HepG2 (cell line): ENCODE results near the gene LRRC3C. TPM values are rescaled to one million over a fixed set of nuclear protein-coding genes. Genes with fewer than 3 reads are reported as not detected.

Experiments used
- ARNTL ChIP-seq: sonication (generic); formaldehyde crosslinking; IDR thresholded peaks from 2 replicates; pipeline ENCODE4 v1.4.0; 2020; ENCODE audit warnings: mild to moderate bottlenecking, missing genetic modification reagents
- CCDC6 ChIP-seq: sonication (generic); formaldehyde crosslinking; IDR thresholded peaks from 2 replicates; pipeline ENCODE4 v1.8.1; 2022; ENCODE audit warnings: mild to moderate bottlenecking, missing genetic modification reagents, moderate library complexity
- DDIT3 ChIP-seq: sonication (generic); formaldehyde crosslinking; IDR thresholded peaks from 2 replicates; pipeline ENCODE4 v1.4.0; 2020; ENCODE audit warnings: mild to moderate bottlenecking, missing genetic modification reagents
- FOXK1 ChIP-seq: sonication (generic); formaldehyde crosslinking; IDR thresholded peaks from 2 replicates; pipeline ENCODE4 v1.4.0; 2020; ENCODE audit warnings: low read depth, missing genetic modification reagents, borderline replicate concordance
- HDAC1 ChIP-seq: sonication (generic); formaldehyde crosslinking; IDR thresholded peaks from 2 replicates; pipeline ENCODE4 v1.5.1; 2020; ENCODE audit warnings: mild to moderate bottlenecking, missing genetic modification reagents
- IKZF4 ChIP-seq: sonication (generic); formaldehyde crosslinking; IDR thresholded peaks from 2 replicates; pipeline ENCODE4 v1.5.1; 2020; ENCODE audit warnings: borderline replicate concordance, mild to moderate bottlenecking, low read depth, missing genetic modification reagents; ENCODE audit errors: not compliant biosample characterization
- KLF13 ChIP-seq: sonication (generic); formaldehyde crosslinking; IDR thresholded peaks from 2 replicates; pipeline ENCODE4 v1.4.0; 2020; ENCODE audit warnings: mild to moderate bottlenecking, missing genetic modification reagents
- MEIS1 ChIP-seq: sonication (generic); formaldehyde crosslinking; IDR thresholded peaks from 2 replicates; pipeline ENCODE4 v1.9.0; 2021; ENCODE audit warnings: mild to moderate bottlenecking, missing genetic modification reagents, moderate library complexity, borderline replicate concordance
- PCBP1 ChIP-seq: fragments of 200-400 bp; formaldehyde crosslinking; IDR thresholded peaks from 2 replicates; pipeline ENCODE4 v1.6.1; 2017; ENCODE audit warnings: mild to moderate bottlenecking, low read depth, low read length, borderline replicate concordance
- PCBP2 ChIP-seq: fragments of 200-400 bp; formaldehyde crosslinking; optimal IDR thresholded peaks from 2 replicates; pipeline ENCODE3; 2018; ENCODE audit warnings: low read length, low read depth; ENCODE audit not compliant: poor library complexity, severe bottlenecking
- RARG ChIP-seq: sonication (generic); formaldehyde crosslinking; IDR thresholded peaks from 2 replicates; pipeline ENCODE4 v1.4.0; 2020; ENCODE audit warnings: low read depth, mild to moderate bottlenecking, missing genetic modification reagents
- SALL1 ChIP-seq: sonication (generic); formaldehyde crosslinking; IDR thresholded peaks from 2 replicates; pipeline ENCODE4 v1.8.0; 2022; ENCODE audit warnings: mild to moderate bottlenecking, missing genetic modification reagents
- SMAD3 ChIP-seq: sonication (generic); formaldehyde crosslinking; IDR thresholded peaks from 2 replicates; pipeline ENCODE4 v1.4.0; 2020; ENCODE audit warnings: missing genetic modification reagents
- STAG1 ChIP-seq: sonication (generic); formaldehyde crosslinking; IDR thresholded peaks from 2 replicates; pipeline ENCODE4 v1.4.0; 2020; ENCODE audit warnings: missing genetic modification reagents
- XRCC5 ChIP-seq: fragments of 200-400 bp; formaldehyde crosslinking; optimal IDR thresholded peaks from 2 replicates; pipeline ENCODE3; 2017; ENCODE audit warnings: mild to moderate bottlenecking, low read length
- ZBTB26 ChIP-seq: IDR thresholded peaks from 2 replicates; pipeline ENCODE4 v1.6.1; 2016; ENCODE audit warnings: missing compliant biosample characterization, missing genetic modification reagents, borderline replicate concordance
- ZKSCAN1 ChIP-seq: fragments of 150-350 bp; IDR thresholded peaks from 2 replicates; pipeline ENCODE4 v1.6.1; 2014; ENCODE audit warnings: low read length
- ZNF124 ChIP-seq: sonication (generic); formaldehyde crosslinking; IDR thresholded peaks from 2 replicates; pipeline ENCODE4 v1.4.0; 2020; ENCODE audit warnings: missing genetic modification reagents
- ZNF367 ChIP-seq: sonication (generic); formaldehyde crosslinking; IDR thresholded peaks from 2 replicates; pipeline ENCODE4 v1.4.0; 2020; ENCODE audit warnings: missing genetic modification reagents, borderline replicate concordance
- ZNF501 ChIP-seq: sonication (generic); formaldehyde crosslinking; IDR thresholded peaks from 2 replicates; pipeline ENCODE4 v1.5.1; 2020; ENCODE audit warnings: mild to moderate bottlenecking, moderate library complexity, missing genetic modification reagents
- ZNF563 ChIP-seq: sonication (generic); formaldehyde crosslinking; IDR thresholded peaks from 2 replicates; pipeline ENCODE4 v1.8.0; 2022; ENCODE audit warnings: mild to moderate bottlenecking, moderate library complexity, missing genetic modification reagents
- ZNF567 ChIP-seq: sonication (generic); formaldehyde crosslinking; IDR thresholded peaks from 2 replicates; pipeline ENCODE4 v1.8.1; 2023; ENCODE audit warnings: mild to moderate bottlenecking, missing genetic modification reagents, borderline replicate concordance
- ZNF644 ChIP-seq: IDR thresholded peaks from 2 replicates; pipeline ENCODE4 v1.6.1; 2016; ENCODE audit warnings: low read depth
- ZNF670 ChIP-seq: sonication (generic); formaldehyde crosslinking; IDR thresholded peaks from 2 replicates; pipeline ENCODE4 v1.8.0; 2022; ENCODE audit warnings: mild to moderate bottlenecking, missing genetic modification reagents, borderline replicate concordance
- polyA plus RNA-seq, 8 experiments: library from polyadenylated mRNA; depleted of rRNA in 3 of 8; stranded (reverse) in 7 of 8; unstranded in 1 of 8; fragments of >200 nt; fragmentation: Illumina TruSeq in 4 of 8; extraction: Trizol in 4 of 8; gene quantifications; 2 replicates each; pipeline versions ENCODE4 v1.2.1 to v1.2.3, GENCODE V29; 2011 to 2016; ENCODE audit warnings: low read depth in 4 of 8, missing spikeins in 1 of 8, mixed read lengths in 1 of 8; ENCODE audit not compliant: insufficient read depth in 1 of 8
- total RNA-seq, 5 experiments: library from RNA; depleted of rRNA; stranded (reverse); fragments of >200 nt; fragmentation: Illumina TruSeq; extraction: Trizol; gene quantifications; 2 replicates each; pipeline ENCODE4 v1.2.3, GENCODE V29; 2016; ENCODE audit warnings: low read depth in 1 of 5
- TF ChIP-seq, protein P1 (sequence below): sonication (generic); formaldehyde crosslinking; IDR thresholded peaks from 2 replicates; pipeline ENCODE4 v1.4.0; 2020; ENCODE audit warnings: missing genetic modification reagents, borderline replicate concordance

The LRRC3C gene
- total and polyA plus RNA-seq, 2 of the 13 experiments (the other 11 are each of a cell fraction or from before 2014, with no cell fraction given), result 0.17 TPM; not detected in 1

GRCh38 chr17:39904990-39905288, 22.6 kb upstream of the LRRC3C start (continued):
- TF ChIP-seq STAG1 (CRISPR knock-in tag) (no peak), ZNF567 (CRISPR knock-in tag) (0 out of 2 replicates have a peak, but pooled peaks have one; percentile 16), RARG (CRISPR knock-in tag) (no peak), ZNF670 (CRISPR knock-in tag) (no peak), ZNF563 (CRISPR knock-in tag) (no peak), ZNF501 (CRISPR knock-in tag) (peak; percentile 47; the same call in 1 of the 2 replicates), IKZF4 (CRISPR knock-in tag) (no peak), ZNF367 (no peak), FOXK1 (CRISPR knock-in tag) (no peak), ZKSCAN1 (no peak), ZNF644 (CRISPR knock-in tag) (peak; percentile 4; the same call in 1 of the 2 replicates), KLF13 (CRISPR knock-in tag) (no peak), HDAC1 (CRISPR knock-in tag) (no peak), MEIS1 (CRISPR knock-in tag) (no peak), ARNTL (CRISPR knock-in tag) (no peak), XRCC5 (peak; percentile 18), SMAD3 (CRISPR knock-in tag) (peak; percentile 2; the same call in 1 of the 2 replicates), DDIT3 (CRISPR knock-in tag) (no peak), PCBP1 (no peak), SALL1 (CRISPR knock-in tag) (0 out of 2 replicates have a peak, but pooled peaks have one; percentile 36), ZBTB26 (CRISPR knock-in tag) (no peak; the same call in 1 of the 2 replicates), CCDC6 (no peak), PCBP2 (no peak), ZNF124 (CRISPR knock-in tag) (peak; percentile 1; the same call in 1 of the 2 replicates)
- TF ChIP-seq, protein P1, sequence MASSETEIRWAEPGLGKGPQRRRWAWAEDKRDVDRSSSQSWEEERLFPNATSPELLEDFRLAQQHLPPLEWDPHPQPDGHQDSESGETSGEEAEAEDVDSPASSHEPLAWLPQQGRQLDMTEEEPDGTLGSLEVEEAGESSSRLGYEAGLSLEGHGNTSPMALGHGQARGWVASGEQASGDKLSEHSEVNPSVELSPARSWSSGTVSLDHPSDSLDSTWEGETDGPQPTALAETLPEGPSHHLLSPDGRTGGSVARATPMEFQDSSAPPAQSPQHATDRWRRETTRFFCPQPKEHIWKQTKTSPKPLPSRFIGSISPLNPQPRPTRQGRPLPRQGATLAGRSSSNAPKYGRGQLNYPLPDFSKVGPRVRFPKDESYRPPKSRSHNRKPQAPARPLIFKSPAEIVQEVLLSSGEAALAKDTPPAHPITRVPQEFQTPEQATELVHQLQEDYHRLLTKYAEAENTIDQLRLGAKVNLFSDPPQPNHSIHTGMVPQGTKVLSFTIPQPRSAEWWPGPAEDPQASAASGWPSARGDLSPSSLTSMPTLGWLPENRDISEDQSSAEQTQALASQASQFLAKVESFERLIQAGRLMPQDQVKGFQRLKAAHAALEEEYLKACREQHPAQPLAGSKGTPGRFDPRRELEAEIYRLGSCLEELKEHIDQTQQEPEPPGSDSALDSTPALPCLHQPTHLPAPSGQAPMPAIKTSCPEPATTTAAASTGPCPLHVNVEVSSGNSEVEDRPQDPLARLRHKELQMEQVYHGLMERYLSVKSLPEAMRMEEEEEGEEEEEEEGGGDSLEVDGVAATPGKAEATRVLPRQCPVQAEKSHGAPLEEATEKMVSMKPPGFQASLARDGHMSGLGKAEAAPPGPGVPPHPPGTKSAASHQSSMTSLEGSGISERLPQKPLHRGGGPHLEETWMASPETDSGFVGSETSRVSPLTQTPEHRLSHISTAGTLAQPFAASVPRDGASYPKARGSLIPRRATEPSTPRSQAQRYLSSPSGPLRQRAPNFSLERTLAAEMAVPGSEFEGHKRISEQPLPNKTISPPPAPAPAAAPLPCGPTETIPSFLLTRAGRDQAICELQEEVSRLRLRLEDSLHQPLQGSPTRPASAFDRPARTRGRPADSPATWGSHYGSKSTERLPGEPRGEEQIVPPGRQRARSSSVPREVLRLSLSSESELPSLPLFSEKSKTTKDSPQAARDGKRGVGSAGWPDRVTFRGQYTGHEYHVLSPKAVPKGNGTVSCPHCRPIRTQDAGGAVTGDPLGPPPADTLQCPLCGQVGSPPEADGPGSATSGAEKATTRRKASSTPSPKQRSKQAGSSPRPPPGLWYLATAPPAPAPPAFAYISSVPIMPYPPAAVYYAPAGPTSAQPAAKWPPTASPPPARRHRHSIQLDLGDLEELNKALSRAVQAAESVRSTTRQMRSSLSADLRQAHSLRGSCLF (CRISPR knock-in tag), result no peak
